Rectal smooth muscle tissue (tissue), 1 donor: ENCODE data around the gene MGMT.

Experiments used
- H3K27ac ChIP-seq: one replicate; pipeline ENCODE4 v1.7.0; 2013; ENCODE audit warnings: low read depth, low read length, inconsistent platforms
- H3K27me3 ChIP-seq: one replicate; pipeline ENCODE4 v1.7.0; 2013; ENCODE audit warnings: low read length; ENCODE audit not compliant: control insufficient read depth, insufficient read depth
- H3K36me3 ChIP-seq: one replicate; pipeline ENCODE4 v1.7.0; 2013; ENCODE audit warnings: low read length; ENCODE audit not compliant: control insufficient read depth, insufficient read depth
- H3K4me1 ChIP-seq: one replicate; pipeline ENCODE4 v1.7.0; 2013; ENCODE audit warnings: low read length; ENCODE audit not compliant: control insufficient read depth, insufficient read depth
- H3K4me3 ChIP-seq: one replicate; pipeline ENCODE4 v1.7.0; 2013; ENCODE audit warnings: low read length
- H3K9ac ChIP-seq: one replicate; pipeline ENCODE4 v1.7.0; 2013; ENCODE audit warnings: low read length

Gene MGMT

DNA sequence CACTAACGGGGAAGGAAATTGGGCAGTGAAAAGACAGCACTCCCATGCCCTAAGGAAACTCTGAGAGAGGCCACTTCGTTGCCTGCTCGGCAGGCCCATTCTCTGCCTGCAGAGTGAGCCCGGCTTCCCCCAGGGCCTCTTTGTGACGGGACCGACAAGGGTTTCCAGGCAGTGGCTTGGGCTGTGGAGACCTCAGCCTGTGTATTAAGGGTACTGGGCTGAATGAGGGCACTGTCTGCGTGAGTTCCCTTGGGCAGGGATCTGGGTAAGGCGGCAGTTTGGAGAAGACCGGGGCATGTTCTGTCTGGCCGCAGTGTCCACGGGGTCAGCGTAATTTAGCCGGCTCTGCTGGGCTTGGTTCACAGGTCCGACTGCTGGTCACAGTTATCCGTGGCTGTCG lies 237.2 kb downstream of the MGMT start:
- no peaks in the 10 kb centered on the region for H3K36me3 ChIP-seq
- H3K27ac ChIP-seq, result no peak overlapping the region

DNA sequence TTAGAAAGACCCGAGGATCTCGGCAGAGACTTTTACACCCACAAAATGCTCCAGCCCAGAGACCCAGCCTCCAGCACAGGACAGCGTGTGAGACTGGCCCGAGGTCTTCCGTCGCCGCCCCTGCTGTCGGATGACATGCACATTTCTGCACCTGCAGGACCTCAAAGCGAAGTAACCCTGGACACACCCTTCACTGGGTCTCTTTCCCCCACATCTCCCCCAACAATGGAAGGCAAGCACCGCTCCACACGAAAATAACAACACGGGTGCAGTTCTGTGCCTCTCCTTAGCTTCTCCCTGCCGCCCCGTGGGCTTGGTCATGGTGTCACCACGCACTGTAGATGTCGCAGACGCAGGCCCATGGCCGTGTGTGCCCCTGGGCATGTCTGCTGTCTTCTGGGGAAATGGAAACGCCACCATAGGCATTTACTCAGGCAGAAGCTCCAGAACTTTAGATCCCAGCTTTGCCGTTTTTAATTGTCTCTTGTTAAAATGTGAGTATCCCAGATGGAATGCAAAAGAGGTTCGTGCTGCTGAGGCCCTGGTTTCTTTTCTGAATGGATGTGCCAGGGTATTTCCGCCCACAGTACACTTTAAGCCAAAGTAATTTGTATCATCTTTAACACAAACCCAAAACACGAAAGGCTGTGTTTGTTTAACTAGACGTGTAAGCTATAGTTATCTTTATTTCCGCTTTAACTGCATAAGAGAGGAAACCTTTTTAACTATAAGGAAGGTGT lies 237.9 kb downstream of the MGMT start:
- H3K27ac ChIP-seq, result no peak overlapping the region
- H3K27me3 ChIP-seq, result no peaks in the 10 kb centered on the region
- H3K36me3 ChIP-seq, result no peaks in the 10 kb centered on the region
- H3K4me1 ChIP-seq, result no peaks in the 10 kb centered on the region
- H3K9ac ChIP-seq, result no peak overlapping the region
- no peak overlapping the region for H3K4me3 ChIP-seq

More for the DNA sequence above, 237.2 kb downstream of the MGMT start:
- Histone ChIP-seq H3K27me3 (no peaks in the 10 kb centered on the region), H3K4me3 (no peak overlapping the region), H3K9ac (no peak overlapping the region), H3K4me1 (no peaks in the 10 kb centered on the region)

DNA sequence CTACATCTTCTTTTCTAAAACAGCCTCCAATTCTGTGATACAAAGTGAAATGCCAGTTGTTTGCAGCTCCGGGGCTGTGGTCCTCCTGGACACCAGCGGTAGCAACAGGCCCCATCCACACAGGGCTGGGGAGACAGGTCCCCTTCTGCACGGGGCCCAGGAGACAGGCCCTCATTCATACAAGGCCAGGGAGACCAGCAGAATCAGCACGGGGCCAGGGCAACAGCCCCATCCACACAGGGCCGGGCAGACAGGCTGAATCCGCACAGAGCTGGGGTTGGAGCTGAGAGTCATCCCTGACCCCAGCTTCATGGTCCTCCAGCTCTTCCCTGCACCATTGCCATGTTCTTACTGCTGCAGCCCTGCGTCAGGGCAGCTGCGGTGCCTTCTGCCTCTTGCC lies 238.6 kb downstream of the MGMT start:
- Histone ChIP-seq H3K9ac (no peak overlapping the region), H3K4me3 (no peak overlapping the region), H3K27ac (no peak overlapping the region), H3K4me1 (no peaks in the 10 kb centered on the region), H3K27me3 (no peaks in the 10 kb centered on the region), H3K36me3 (no peaks in the 10 kb centered on the region)

DNA sequence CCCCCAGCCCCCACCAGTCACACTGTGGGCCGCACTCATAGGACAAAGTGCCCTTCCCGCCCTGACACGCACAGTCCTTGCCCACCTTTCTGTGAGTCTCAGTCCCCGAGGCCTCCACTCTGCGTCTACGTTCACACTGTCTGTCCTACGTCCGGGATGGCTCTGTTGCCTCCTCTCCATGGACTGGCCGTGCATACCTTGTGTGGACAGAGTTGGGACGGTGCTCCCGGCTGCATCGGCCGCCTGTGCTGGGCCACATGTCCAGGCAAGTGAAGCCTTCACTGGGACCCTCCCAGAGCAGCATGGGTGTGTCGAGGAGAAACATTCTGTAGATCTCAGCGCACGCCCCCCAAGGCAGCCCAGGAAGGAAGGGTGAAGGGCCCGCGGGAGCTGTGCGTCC lies 239.0 kb downstream of the MGMT start:
- Histone ChIP-seq H3K36me3 (no peaks in the 10 kb centered on the region), H3K27me3 (no peaks in the 10 kb centered on the region), H3K4me1 (no peaks in the 10 kb centered on the region), H3K4me3 (no peak overlapping the region), H3K27ac (no peak overlapping the region), H3K9ac (no peak overlapping the region)

DNA sequence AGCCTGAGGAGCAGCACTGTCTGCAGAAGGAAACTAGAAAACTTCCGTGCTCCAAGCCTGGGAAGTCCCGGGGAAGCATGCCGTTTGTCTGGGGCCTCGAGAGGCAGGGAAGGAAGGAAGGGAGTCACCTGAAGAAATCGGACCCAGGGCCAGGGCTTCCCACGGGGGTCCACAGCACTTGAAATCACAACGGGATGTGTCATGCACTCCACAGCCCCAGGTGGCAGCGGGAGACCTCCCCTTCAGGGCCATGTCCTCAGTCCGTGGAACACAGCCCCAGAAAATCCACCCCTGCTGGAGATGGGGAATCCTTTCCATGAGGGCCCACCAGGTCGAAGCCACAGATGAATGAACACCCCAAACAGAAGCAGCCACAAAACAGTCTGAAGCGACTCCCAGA lies 239.5 kb downstream of the MGMT start:
- Histone ChIP-seq H3K27ac (no peak overlapping the region), H3K27me3 (no peaks in the 10 kb centered on the region), H3K9ac (no peak overlapping the region), H3K36me3 (no peaks in the 10 kb centered on the region), H3K4me1 (no peaks in the 10 kb centered on the region), H3K4me3 (no peak overlapping the region)

DNA sequence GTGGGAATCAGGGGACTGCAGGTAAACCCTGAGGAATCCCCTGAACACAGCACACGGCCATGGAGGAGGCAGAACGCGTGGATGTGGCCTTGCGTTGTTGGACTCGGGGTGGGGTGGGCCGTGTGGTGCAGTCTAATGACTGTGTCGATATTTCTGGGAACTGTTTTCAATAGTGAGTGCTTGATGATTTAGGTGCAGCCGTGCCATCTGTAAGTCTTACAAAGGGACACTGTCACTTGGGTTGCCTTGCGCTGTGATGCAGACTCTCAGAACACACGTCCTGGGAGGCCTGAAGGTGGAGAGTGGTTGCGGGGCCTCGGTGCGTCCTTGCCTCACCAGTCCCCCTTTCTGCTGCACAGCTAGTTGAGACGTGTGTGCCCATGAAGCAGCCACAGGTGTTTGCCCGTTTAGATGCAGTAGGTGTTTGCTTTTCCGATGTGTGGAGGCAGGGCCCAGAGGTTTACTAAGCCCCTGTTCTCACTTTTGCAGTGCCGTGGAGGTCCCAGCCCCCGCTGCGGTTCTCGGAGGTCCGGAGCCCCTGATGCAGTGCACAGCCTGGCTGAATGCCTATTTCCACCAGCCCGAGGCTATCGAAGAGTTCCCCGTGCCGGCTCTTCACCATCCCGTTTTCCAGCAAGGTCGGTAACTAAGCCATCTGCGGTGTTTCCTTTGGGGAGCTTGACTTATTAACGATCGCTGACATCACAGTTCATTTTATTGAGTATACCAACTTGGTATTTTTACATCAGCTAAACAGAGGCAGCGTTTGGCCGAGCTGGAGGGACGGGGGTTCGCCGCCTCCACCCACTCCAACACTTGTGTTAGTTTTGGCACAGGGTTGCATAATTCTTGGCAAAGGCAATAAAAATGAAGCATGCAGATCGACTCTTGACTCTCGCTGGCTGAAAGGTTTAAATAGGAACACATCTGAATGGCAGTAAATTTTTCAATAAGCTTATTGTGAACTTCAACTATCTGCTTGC lies 240.7 kb downstream of the MGMT start:
- no peak overlapping the region for H3K9ac ChIP-seq
- H3K27me3 ChIP-seq, result no peaks in the 10 kb centered on the region
- H3K27ac ChIP-seq, result no peak overlapping the region
- no peak overlapping the region for H3K4me3 ChIP-seq
- no peaks in the 10 kb centered on the region for H3K36me3 ChIP-seq
- no peaks in the 10 kb centered on the region for H3K4me1 ChIP-seq

DNA sequence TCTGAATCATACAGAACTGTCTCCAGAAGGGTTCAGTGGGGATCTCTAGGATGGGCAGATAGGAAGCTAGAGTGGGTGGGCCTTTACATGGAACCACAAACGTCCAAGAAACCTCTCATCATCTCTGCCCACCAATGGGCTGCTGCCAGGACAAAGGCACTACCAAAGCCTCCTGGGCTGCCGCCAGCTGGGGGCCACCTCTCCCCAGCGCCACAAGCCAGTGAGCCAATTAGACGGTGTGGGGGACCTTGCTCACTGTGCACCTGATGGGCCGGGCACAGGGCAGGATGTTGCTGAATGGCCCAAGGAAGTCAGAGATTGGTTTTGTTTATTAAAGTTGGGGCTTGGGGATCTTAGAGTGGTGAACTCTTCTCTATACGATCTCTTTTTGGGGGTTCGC lies 242.1 kb downstream of the MGMT start:
- Histone ChIP-seq H3K4me1 (no peaks in the 10 kb centered on the region), H3K4me3 (no peak overlapping the region), H3K36me3 (no peaks in the 10 kb centered on the region), H3K27me3 (no peaks in the 10 kb centered on the region), H3K27ac (no peak overlapping the region), H3K9ac (no peak overlapping the region)

DNA sequence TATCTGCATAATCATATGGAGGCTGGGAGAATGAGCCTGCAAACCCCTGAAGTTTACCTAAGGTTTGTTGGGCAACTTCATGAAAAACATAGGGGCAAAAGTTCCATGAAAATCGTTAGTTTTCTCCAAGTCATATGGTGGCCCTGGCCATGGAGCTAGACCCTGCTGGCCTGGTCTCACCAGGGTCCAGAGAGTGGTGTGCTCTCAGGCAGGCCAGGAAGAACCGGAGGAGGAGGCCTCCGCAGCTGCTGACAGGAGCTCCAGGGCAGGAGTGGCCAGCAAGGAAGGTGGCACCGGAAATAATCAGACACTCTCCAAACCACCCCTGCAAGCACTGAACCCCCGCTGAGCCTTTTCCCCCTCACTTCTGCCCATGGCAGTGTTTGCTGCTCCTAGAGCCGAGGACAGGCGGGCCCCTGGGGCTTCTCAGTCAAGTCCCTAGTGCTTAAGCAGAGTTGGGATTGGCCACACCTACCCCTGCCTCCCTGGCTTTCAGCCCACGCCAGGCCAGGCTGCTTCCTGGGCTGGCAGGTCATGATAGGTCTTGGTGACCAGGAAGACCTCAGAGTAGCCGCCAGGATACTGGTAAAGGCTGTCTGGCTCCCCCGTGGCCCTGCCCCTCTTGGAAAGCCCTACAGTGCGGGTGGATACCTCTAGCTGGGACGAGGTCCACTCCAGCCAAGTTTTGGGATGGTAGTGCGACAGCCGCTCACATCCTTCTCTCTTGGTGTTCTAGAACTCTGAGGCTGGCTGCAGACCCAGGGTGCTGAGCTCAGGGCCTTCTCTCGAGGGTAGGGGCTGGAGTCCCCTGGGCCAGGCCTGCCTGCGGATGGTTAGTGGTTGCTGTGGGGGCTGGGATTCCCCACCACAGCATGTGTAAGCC lies 242.8 kb downstream of the MGMT start:
- H3K4me3 ChIP-seq, result no peak overlapping the region
- H3K27ac ChIP-seq, result no peak overlapping the region
- no peak overlapping the region for H3K9ac ChIP-seq
- H3K4me1 ChIP-seq, result no peaks in the 10 kb centered on the region
- no peaks in the 10 kb centered on the region for H3K27me3 ChIP-seq
- H3K36me3 ChIP-seq, result no peaks in the 10 kb centered on the region

DNA sequence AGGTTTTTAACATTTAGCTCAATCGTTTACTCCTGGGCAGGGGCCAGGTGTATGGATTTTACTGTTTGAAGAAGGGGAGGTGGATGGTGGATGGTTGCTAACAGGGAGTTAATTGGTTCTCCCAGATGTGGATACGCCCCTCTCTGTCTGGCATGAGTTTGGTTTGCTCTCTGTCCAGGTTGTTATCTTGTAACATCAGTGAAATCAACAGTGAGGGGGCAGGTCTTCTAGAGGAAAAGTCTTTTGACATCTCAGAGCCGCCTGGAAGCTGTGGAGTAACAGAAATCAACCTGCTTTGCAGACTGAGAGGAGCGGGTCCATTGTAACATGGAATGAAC lies 243.4 kb downstream of the MGMT start:
- H3K27me3 ChIP-seq, result no peaks in the 10 kb centered on the region
- no peaks in the 10 kb centered on the region for H3K4me1 ChIP-seq
- H3K9ac ChIP-seq, result no peak overlapping the region
- H3K27ac ChIP-seq, result no peak overlapping the region
- H3K36me3 ChIP-seq, result no peaks in the 10 kb centered on the region
- no peak overlapping the region for H3K4me3 ChIP-seq

DNA sequence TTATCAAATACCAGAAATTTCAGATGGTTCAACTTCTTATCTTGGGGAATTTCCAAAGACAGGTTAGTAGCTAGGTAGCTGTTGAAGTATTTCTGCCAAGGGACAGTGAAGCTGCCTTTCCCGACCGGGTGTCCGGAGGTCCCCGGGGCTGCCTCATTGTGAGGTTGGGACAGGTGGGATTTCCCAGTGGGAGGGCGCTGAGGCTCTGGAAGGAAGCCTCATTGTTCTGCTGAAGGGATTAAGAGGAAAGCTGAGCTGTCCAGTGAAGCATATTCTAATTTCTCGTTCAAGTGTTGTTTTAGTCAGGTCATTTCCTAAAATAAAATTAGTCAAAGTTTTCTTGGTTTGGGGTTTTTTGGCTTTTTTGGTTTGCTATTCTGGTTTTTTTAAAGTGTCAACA lies 244.2 kb downstream of the MGMT start:
- no peaks in the 10 kb centered on the region for H3K36me3 ChIP-seq
- no peak overlapping the region for H3K27ac ChIP-seq
- H3K4me1 ChIP-seq, result no peaks in the 10 kb centered on the region
- H3K9ac ChIP-seq, result no peak overlapping the region
- H3K27me3 ChIP-seq, result no peaks in the 10 kb centered on the region
- no peak overlapping the region for H3K4me3 ChIP-seq

DNA sequence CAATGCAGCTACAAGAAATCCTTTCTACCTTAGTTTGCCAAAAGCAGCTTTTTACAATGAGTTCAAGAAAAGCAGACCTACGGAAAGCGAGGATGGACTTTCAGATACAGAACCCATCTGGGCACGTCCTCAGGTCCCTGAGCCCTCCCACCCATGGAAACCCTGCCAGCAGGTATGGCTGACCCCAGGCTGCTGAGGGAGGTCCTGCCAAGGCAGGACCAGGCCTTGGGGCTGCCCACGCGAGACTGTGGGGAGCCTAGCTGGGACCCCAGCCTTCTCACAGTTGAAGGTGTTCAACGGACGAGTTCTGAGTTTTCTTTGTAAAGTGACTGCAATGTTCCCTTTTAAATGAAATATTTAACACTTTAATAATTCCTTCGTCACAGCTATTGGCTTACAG lies 245.0 kb downstream of the MGMT start:
- Histone ChIP-seq H3K36me3 (no peaks in the 10 kb centered on the region), H3K4me1 (no peaks in the 10 kb centered on the region), H3K27me3 (no peaks in the 10 kb centered on the region), H3K9ac (no peak overlapping the region), H3K4me3 (no peak overlapping the region), H3K27ac (no peak overlapping the region)

DNA sequence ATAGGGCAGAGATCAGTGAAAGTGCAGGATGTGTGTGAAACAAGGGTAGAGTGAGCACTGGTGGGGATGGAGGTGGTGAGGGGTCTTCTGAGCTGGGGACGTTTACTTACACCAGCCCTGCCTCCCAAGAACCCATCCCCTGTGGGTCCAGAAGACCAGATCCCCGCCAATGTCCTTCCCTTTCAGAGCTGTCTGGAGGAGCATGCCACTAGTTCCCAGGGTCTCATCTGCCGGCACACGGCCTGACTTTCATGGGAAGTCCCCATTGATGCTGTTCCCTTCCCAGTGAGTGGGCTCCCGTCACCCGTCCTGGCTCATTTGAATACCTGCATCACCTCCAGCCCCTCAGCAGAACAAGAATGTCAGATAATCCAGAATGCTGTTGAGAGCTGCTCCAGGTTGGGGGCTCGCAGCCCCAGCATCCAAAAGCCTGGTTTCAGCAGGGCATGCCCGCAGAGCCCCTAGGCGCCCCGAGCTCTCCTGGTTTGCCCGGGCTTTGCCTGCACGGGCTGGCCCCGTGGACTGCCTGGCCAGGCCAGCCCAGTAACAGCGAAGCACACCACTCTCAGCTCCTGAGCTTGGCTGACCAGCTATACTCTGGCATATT lies 246.7 kb downstream of the MGMT start:
- no peaks in the 10 kb centered on the region for H3K27me3 ChIP-seq
- H3K4me1 ChIP-seq, result no peaks in the 10 kb centered on the region
- H3K4me3 ChIP-seq, result no peak overlapping the region
- H3K9ac ChIP-seq, result no peak overlapping the region
- no peaks in the 10 kb centered on the region for H3K36me3 ChIP-seq
- H3K27ac ChIP-seq, result no peak overlapping the region
